ENCODE data around the gene AURKA. TPM values are rescaled to one million over a fixed set of nuclear protein-coding genes. Genes with fewer than 3 reads are reported as not detected.

AURKA gene
- total and polyA plus RNA-seq, 12 donors: 1.1 to 56.6 (median 3.1) TPM

DNA sequence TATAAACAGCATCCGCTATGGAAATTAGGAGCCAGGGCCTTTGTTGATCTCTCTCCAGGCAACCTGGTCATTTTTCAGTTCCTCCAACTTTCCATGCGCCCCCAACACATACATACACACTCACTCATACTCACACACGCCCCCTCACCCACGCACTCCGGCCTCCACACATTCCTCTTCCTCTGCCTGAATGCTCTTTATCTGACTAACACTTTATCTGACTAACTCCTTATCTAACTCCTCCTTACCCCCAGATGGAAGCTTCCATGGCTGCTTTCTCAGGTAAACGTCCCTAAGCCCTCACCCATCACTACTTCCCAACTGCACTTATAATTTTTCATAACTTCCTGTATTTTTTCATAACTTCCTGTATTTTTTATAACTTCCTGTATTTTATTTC is 37.5 kb upstream of the AURKA start:
- Histone ChIP-seq H3K4me1 (replicated peaks in 1 of 2) (no peaks in the 10 kb centered on the region), H3K27me3 (no peaks in the 10 kb centered on the region), H3K4me3 (no peak overlapping the region), H3K36me3 (replicated peaks in 1 of 2) (no peaks in the 10 kb centered on the region), H3K27ac (no peak overlapping the region), H3K9me3 (replicated peaks in 1 of 3) (no peaks in the 10 kb centered on the region)
- WGBS, 4 donors: 56 to 66% (median 61%) methylated on average over 6 of the region's 6 CpGs
- TF ChIP-seq POLR2A (IDR thresholded peaks at IDR 0.05): no peak
- TF ChIP-seq, protein P1, sequence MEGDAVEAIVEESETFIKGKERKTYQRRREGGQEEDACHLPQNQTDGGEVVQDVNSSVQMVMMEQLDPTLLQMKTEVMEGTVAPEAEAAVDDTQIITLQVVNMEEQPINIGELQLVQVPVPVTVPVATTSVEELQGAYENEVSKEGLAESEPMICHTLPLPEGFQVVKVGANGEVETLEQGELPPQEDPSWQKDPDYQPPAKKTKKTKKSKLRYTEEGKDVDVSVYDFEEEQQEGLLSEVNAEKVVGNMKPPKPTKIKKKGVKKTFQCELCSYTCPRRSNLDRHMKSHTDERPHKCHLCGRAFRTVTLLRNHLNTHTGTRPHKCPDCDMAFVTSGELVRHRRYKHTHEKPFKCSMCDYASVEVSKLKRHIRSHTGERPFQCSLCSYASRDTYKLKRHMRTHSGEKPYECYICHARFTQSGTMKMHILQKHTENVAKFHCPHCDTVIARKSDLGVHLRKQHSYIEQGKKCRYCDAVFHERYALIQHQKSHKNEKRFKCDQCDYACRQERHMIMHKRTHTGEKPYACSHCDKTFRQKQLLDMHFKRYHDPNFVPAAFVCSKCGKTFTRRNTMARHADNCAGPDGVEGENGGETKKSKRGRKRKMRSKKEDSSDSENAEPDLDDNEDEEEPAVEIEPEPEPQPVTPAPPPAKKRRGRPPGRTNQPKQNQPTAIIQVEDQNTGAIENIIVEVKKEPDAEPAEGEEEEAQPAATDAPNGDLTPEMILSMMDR (IDR thresholded peaks at IDR 0.05): no peak
- intact Hi-C loops (cut with DNase I): no loop called here
- peak in 2 of 7 donors; percentile 6 to 34 for DNase-seq

DNA sequence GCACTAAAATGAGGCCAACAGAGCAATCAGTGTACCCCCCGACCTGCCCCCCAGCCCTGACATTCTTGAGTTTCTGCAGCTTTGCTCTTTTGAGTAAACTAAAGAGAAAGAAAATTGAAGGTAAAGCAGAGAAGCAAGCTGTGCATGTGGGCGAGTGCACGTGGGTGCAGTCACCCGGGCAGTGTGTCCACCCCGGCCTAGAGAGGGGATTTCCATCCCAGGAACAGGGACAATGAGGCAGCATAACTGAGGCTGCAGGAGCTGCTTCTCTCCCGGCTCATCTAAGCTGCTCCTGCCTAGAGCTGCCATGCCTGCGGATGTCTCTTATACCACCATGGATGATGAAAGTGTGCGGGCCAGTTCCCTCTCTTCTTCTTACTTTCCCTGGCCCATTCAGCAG is 36.9 kb upstream of the AURKA start:
- Histone ChIP-seq H3K4me1 (replicated peaks in 1 of 2) (no peaks in the 10 kb centered on the region), H3K9me3 (replicated peaks in 1 of 3) (no peaks in the 10 kb centered on the region), H3K4me3 (no peak overlapping the region), H3K36me3 (replicated peaks in 1 of 2) (no peaks in the 10 kb centered on the region), H3K27me3 (no peaks in the 10 kb centered on the region), H3K27ac (no peak overlapping the region)
- intact Hi-C loops (cut with DNase I): no loop called here
- TF ChIP-seq, protein P1 (IDR thresholded peaks at IDR 0.05): no peak
- no peak for TF ChIP-seq POLR2A (IDR thresholded peaks at IDR 0.05)
- WGBS, 4 donors: 63 to 80% (median 78%) methylated on average over 8 of the region's 8 CpGs
- peak in 2 of 7 donors; percentile 4 to 37 for DNase-seq

DNA sequence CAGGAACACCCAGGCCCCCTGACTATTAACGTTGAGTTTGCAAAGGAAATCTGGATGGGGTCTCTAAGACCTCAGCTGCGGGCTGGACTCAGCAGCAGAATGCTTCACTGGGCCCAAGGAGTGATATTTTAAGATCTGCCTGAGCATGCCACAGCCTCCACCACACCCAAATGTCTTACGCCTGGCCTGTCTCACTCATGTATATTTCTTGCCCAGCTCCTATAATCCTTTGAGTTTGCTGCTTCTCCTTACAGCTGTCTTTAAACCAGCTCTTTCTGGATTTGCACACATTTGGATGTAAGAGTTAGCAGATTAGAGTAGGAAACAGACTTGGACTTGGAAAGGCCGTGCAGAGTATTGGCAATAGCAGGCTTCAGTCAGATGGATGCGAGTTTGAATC is 36.4 kb upstream of the AURKA start:
- WGBS, 4 donors: 79 to 88% (median 85%) methylated on average over 5 of the region's 5 CpGs
- no peaks in the 10 kb centered on the region for H3K4me1 ChIP-seq (replicated peaks in 1 of 2)
- DNase-seq: peak in 1 of 7 donors; percentile 28
- H3K36me3 ChIP-seq (replicated peaks in 1 of 2): no peaks in the 10 kb centered on the region
- no peak overlapping the region for H3K4me3 ChIP-seq
- H3K27ac ChIP-seq: no peak overlapping the region
- TF ChIP-seq POLR2A (IDR thresholded peaks at IDR 0.05): no peak
- TF ChIP-seq, protein P1 (IDR thresholded peaks at IDR 0.05): no peak
- no peaks in the 10 kb centered on the region for H3K9me3 ChIP-seq (replicated peaks in 1 of 3)
- H3K27me3 ChIP-seq: no peaks in the 10 kb centered on the region
- intact Hi-C loops (cut with DNase I): no loop called here

DNA sequence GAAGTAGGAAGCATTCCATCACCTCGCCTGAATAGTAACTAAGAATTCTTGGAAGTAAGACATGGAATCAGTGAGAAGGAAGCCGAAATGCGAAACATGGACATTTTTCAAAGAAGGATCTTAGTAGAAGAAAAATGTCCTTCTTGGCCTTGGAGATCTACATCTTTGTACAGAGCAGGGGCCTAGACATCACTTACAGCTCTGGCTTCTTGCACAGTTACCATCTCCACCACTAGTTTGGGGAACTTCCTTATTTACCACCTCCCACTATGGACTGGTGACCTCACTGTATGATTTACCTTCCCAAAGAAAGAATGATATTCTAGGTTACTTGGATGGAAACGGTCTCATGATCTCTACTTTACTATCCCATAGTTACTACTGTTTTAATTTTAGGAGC is 35.8 kb upstream of the AURKA start:
- Histone ChIP-seq H3K9me3 (replicated peaks in 1 of 3) (no peaks in the 10 kb centered on the region), H3K27ac (no peak overlapping the region), H3K4me1 (replicated peaks in 1 of 2) (no peaks in the 10 kb centered on the region), H3K4me3 (no peak overlapping the region), H3K27me3 (no peaks in the 10 kb centered on the region), H3K36me3 (replicated peaks in 1 of 2) (no peaks in the 10 kb centered on the region)
- intact Hi-C loops (cut with DNase I): no loop called here
- DNase-seq: peak in 1 of 7 donors; percentile 3
- WGBS, 4 donors: 68 to 78% (median 74%) methylated on average over 4 of the region's 4 CpGs
- TF ChIP-seq, protein P1 (IDR thresholded peaks at IDR 0.05): no peak
- TF ChIP-seq POLR2A (IDR thresholded peaks at IDR 0.05): no peak

Measured in adrenal gland (tissue), 12 donors.